ENCODE data around the gene PRELP.

The PRELP gene

DNA sequence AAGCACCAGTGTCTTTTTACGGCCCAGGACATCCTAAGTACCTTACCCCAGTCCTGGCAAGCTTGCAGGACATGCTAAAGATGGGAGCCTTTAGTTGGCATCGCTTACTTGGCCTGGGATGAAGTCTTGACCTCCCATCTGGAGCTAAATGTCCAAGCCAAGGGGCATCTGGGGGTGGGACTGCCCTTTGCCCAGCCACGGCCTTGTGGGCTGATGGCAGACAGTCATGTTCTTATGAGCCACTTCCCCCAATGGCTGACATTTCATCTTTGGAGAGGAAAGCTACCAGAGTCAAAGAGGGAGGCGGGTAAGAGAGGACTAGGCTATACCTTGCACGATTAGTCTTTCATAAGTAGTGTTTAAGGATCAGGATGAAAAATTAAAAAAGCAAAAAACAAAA lies 50.5 kb downstream of the PRELP start:
- no peak for DNase-seq

DNA sequence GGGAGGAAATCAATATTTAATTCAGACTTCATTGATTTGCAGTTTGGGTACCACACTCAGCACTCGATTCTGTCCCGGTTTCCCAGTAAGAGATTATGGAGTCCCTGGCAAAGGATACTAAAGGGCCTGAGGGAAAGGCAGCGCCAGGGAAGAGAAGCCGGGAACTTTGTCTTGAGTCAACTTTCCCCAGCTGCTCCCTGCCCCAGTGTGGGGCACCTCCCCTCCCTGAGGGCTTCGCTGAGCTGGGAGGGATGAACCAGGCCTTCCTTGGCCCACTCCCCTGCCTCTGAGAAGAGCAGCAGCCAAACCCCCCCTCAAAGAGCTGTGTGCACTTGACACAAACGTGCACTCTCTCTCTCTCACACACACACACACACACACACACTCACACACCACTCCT lies 51.0 kb downstream of the PRELP start:
- no peak for DNase-seq

- no peak for DNase-seq
Observed at GRCh38 chr1:203527013-203527412, 51.4 kb downstream of the PRELP start.

- DNase-seq, result no peak
Observed at GRCh38 chr1:203528063-203528462, 52.5 kb downstream of the PRELP start.

DNA sequence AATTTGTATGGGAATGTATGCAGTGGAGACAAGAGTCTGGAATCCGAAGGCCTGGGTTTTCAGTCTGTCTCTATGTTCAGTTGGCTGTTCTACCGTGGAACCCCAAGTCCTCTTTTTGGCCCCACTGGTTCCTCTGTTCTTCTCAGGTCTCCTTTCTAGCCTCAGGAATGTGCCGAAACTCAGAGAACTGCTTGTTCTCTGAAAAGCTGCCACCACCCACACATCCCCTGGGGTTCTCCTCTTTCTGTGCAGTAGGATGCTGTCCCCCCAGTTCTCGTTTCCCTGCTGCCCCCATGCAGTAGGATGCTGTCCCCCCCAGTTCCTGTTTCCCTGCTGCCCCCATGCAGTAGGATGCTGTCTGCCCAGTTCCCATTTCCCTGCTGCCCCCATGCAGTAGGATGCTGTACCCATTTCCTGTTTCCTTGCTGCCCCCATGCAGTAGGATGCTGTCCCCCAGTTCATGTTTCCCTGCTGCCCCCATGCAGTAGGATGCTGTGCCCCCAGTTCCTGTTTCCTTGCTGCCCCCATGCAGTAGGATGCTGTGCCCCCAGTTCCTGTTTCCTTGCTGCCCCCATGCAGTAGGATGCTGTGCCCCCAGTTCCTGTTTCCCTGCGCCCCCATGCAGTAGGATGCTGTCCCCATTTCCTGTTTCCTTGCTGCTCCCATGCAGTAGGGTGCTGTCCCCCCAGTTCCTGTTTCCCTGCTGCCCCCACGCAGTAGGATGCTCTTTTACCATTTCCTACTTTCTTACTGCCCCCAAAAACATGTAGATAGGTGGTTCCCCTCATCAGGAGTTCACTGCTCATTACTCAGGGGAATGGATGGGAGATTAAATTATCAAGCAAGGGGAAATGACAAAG lies 53.6 kb downstream of the PRELP start:
- DNase-seq, result no peak

DNA sequence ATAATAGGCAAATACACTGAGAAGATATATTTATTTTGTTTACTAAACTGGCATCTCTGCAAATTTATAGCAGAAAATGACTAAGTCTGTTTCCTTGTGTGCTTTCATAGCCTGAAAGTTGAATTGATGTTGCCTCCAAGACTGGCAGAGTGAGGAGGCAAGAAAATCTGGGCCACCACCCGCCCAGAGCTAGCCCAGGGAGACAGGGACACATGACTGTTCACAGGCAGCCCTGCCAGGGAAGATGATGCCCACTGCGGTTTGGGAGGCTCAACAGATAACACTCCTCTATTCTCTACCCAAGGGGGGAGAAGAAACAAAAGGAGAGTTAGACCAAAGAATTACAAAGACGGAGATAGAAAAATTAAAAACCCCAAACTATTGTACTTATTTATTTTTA lies 55.5 kb downstream of the PRELP start:
- no peak for DNase-seq

- no peak for DNase-seq
Observed at GRCh38 chr1:203534012-203534411, 58.4 kb downstream of the PRELP start.

DNA sequence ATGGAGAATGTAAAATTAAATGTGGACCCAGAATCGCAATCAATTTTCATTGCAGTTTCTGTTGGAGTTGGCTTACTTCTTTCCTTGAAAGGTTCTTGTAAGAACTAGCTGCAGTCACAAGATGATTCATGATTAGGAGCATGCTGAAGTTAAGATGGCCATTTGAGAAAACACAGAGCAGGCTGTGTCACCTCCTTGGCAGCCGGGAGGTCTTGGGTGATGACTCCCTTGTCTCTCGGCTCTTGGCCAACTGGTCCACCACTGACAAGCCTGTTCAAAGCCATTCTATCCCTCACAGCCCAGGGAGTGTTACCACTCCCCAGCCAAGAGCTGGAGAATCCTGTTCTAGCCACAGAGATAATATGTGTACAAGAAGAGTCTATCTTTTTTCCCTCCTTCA lies 58.9 kb downstream of the PRELP start:
- peak; percentile 99 for DNase-seq

- no peak for DNase-seq
Observed at GRCh38 chr1:203536575-203536974, 61.0 kb downstream of the PRELP start.

DNA sequence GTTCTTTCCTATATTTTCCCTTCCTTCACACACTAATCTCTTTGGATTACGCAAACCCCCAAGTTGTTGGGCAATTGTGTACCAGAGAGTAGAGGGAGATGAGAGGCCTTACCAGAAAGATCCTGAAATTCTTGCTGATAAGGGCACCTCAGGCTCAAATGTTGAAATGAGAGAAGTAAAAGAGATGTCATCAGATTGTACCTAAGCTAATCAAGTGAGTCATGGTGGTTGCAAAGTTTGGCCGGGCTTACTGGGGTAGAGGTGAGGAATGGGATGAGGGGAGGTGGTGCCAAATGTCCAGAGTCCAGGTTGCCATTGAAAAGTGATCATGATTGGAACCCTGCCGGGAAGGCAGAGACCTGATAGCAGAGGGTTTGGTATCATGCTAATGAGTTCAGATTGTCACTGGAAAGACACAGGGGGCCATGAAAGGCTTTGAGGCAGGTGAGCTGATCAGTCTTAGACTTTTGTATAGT lies 61.4 kb downstream of the PRELP start:
- peak; percentile 41 for DNase-seq

DNA sequence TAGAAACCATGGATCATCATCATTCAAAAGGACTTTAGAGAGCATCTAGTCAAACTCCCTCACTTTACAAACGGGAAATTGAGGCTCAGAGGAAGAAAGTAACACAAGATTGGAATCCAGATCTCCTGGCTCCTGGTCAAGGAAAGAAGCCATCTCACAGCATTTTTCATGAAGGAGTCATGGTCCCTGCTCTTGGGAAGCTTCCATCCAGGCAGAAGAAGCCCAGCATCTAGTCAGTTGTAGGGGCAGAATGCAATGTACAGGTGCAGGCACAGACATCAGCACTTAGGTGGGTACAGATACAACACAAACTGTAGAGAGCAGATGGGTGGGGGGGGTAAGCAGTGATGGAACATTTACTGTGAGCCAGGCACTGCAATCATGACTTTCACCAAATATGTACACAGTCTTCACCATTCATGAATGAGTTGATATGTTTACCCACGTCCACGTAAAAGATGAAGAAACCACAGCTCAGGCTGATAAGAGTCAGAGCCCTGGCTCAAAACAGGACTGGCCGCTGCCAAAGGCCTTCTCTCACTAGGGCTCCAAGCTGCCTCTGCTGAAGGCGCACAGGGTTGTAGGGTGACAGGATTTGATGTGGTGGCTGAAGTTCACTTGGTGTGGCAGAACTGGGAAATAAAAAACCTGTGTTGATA lies 62.3 kb downstream of the PRELP start:
- peak; percentile 48 for DNase-seq

DNA sequence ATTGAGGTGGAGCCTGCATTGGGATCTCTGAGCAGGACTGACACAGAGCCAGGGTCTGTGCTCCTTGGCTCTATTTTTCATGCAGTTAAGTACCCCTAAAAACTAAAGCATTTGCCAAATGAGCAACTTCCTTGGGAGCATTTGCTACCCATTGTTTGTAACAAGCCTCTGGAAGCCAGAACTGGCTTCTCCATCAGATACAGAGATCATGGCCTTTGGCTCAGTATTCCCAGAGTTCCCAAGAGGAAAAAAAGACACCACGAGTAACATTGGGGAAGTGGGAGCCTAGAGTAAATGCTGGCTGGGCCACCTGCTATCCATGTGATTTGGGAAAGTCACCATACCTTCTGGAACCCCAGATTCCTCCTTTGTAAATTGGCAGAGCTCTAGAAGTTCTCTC lies 63.1 kb downstream of the PRELP start:
- DNase-seq, result no peak

- no peak for DNase-seq
Observed at GRCh38 chr1:203539831-203540546, 64.4 kb downstream of the PRELP start.
